HG03460 (cell line): ENCODE results near the gene RAB39B.
A peak's percentile ranks its signal among the peaks of the same experiment; 100 is the strongest.
"Not testable (repeated sequence)": the region's sequence is repeated elsewhere in the genome, so short reads cannot be mapped to it uniquely, and the experiment has no call there.

Experiments
- ATAC-seq: cut with Tn5 transposase; IDR thresholded peaks from one replicate; pipeline ENCODE4 v1.9.1; 2021; ENCODE audit not compliant: unreplicated experiment

The RAB39B gene

GRCh38 chrX:155263854-155264628 is at the start of gene RAB39B:
RAB39B (minus strand) TSS chrX:155264491; CDS start chrX:155264288, 203 bp downstream.
- ATAC-seq = peak; percentile 90

- ATAC-seq = no peak
These were observed 49.5 kb upstream of the RAB39B start for GRCh38 chrX:155313766-155314165.

- no peak for ATAC-seq
These were observed 29.5 kb upstream of the RAB39B start for GRCh38 chrX:155293771-155294170.

GRCh38 chrX:155279873-155280272 is 15.6 kb upstream of the RAB39B start:
- no peak for ATAC-seq

GRCh38 chrX:155270969-155271368 is 6.7 kb upstream of the RAB39B start:
- ATAC-seq = no peak

GRCh38 chrX:155267995-155268394 is 3.7 kb upstream of the RAB39B start:
- not testable (repeated sequence) for ATAC-seq

GRCh38 chrX:155266439-155266838 is 2.1 kb upstream of the RAB39B start:
- no peak for ATAC-seq

- ATAC-seq = peak; percentile 36
These were observed 1.1 kb downstream of the RAB39B start for GRCh38 chrX:155262970-155263754.

- ATAC-seq = no peak
These were observed 4.5 kb downstream of the RAB39B start for GRCh38 chrX:155259752-155260151.

- no peak for ATAC-seq
These were observed 12.9 kb downstream of the RAB39B start for GRCh38 chrX:155251391-155251790.

GRCh38 chrX:155247497-155247896 is 16.8 kb downstream of the RAB39B start:
- no peak for ATAC-seq

GRCh38 chrX:155246748-155247147 is 17.5 kb downstream of the RAB39B start:
- ATAC-seq = no peak

GRCh38 chrX:155242300-155242699 is 22.0 kb downstream of the RAB39B start:
- no peak for ATAC-seq

GRCh38 chrX:155237719-155238118 is 26.6 kb downstream of the RAB39B start:
- ATAC-seq = no peak

- no peak for ATAC-seq
These were observed 28.4 kb downstream of the RAB39B start for GRCh38 chrX:155235891-155236290.

- peak; percentile 88 for ATAC-seq
These were observed 33.1 kb downstream of the RAB39B start for GRCh38 chrX:155231163-155231562.

- no peak for ATAC-seq
These were observed 38.5 kb downstream of the RAB39B start for GRCh38 chrX:155225774-155226173.

- not testable (repeated sequence) for ATAC-seq
These were observed 40.5 kb downstream of the RAB39B start for GRCh38 chrX:155223746-155224145.

GRCh38 chrX:155221351-155221750 is 42.9 kb downstream of the RAB39B start:
- ATAC-seq = no peak

- no peak for ATAC-seq
These were observed 45.5 kb downstream of the RAB39B start for GRCh38 chrX:155218777-155219176.

GRCh38 chrX:155216940-155217440 is 47.3 kb downstream of the RAB39B start:
- no peak for ATAC-seq
